ENCODE measurements around the gene CYB561D1. TPM values are rescaled to one million over a fixed set of nuclear protein-coding genes. Genes with fewer than 3 reads are reported as not detected.
"Not testable (repeated sequence)": the region's sequence is repeated elsewhere in the genome, so short reads cannot be mapped to it uniquely, and the experiment has no call there.

The CYB561D1 gene
- total and polyA plus RNA-seq, 2 of the 8 experiments (the other 6 are each of a cell fraction or from before 2014, with no cell fraction given): 3.6 to 3.8 TPM

DNA sequence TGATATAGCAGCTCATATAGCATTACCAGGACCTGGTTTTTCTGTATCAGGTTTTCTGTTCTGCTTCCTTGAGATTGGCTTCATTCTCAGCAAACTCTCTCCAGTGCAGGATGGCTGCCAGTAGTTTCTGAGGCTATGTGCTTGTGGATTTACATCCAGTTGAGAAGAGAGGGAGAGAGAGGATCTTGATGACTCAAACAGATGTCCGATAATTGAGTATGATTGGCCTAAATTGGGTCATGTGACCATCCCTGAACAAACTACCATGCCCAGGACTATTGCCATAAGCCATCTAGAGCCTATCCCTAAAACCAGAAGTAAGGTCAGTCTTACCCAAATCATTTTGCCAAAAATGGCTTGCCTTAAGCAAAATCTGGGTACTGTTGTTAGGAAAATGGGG, 49.5 kb upstream of the CYB561D1 start (continued):
- TF ChIP-seq HDAC2 (IDR thresholded peaks at IDR 0.05; ENCODE audit: borderline replicate concordance in 1 of 2, low read depth in 2 of 2, low read length in 2 of 2): no peak
- TF ChIP-seq SP1 (IDR thresholded peaks at IDR 0.05; ENCODE audit: low read depth, low read length): no peak
- TF ChIP-seq SIN3A (conservative IDR thresholded peaks at IDR 0.05 in 1 of 2, IDR thresholded peaks at IDR 0.05 in 1 of 2; ENCODE audit: low read depth in 1 of 2, low read length in 2 of 2): no peak
- no peak for TF ChIP-seq TAF1 (IDR thresholded peaks at IDR 0.05; ENCODE audit: low read depth, low read length)
- no peak for TF ChIP-seq PHF8 (conservative IDR thresholded peaks at IDR 0.05; ENCODE audit: low read depth, low read length)

DNA sequence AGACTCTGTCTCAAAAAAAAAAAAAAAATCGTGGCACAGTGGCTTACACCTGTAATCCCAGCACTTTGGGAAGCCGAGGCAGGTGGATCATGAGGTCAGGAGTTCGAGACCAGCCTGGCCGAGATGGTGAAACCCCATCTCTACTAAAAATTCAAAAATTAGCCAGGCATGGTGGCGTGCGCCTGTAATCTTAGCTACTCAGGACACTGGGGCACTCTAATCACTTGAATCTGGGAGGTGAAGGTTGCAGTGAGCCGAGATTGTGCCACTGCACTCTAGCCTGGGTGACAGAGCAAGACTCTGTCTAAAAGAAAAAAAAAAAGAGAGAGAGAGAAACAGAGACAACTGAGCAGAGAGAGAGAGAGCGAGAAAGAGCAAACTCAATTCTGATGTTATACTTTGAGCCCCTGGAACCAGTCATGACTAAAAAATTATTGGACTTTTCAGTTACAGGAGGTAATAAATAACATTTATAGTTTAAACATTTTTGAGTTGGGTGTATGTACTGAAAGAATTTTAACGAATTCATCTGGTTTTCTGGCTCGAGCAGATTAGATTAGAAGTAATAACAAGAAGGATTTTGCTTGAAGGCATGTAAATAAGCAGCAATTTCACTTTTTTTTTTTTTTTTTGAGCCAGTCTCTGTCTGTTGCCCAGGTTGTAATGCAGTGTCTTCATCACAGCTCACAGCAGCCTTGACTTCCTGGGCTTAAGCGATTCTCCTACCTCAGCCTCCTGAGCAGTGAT, 47.8 kb upstream of the CYB561D1 start:
- H3K23me2 ChIP-seq (ENCODE audit: low read depth, low read length); H4K5ac ChIP-seq (ENCODE audit: insufficient read length, low read depth, low read length); H3K9ac ChIP-seq (replicated peaks in 1 of 4; ENCODE audit: extremely low read depth in 1 of 4, low read depth in 3 of 4, low read length in 3 of 4); H3K79me2 ChIP-seq (ENCODE audit: control insufficient read depth in 1 of 2, insufficient read depth in 2 of 2, low read length in 2 of 2); H3K4me2 ChIP-seq (ENCODE audit: insufficient read depth in 1 of 2, low read depth in 2 of 2, low read length in 2 of 2); POLR2A ChIA-PET (ENCODE audit: partially characterized antibody); FAIRE-seq; H2AFZ ChIP-seq (ENCODE audit: low read length); H3K56ac ChIP-seq (replicated peaks; ENCODE audit: insufficient read length, low read depth, low read length); H2BK15ac ChIP-seq (ENCODE audit: low read length); H3K23ac ChIP-seq (ENCODE audit: insufficient read length); H2BK5ac ChIP-seq (ENCODE audit: low read depth, low read length); DNase-seq (ENCODE audit: low read depth in 1 of 2, low spot score in 2 of 2); H3K79me1 ChIP-seq (ENCODE audit: low read depth, low read length); H4K8ac ChIP-seq (ENCODE audit: extremely low read depth, insufficient read depth, low read length); H3K27ac ChIP-seq (ENCODE audit: low read depth, low read length); H3K9me3 ChIP-seq (ENCODE audit: insufficient read depth in 2 of 2, low read depth in 1 of 2, low read length in 1 of 2); H3K14ac ChIP-seq (ENCODE audit: insufficient read length); H2BK12ac ChIP-seq (ENCODE audit: low read depth, low read length); H2AK5ac ChIP-seq (ENCODE audit: low read depth, low read length); H4K91ac ChIP-seq (replicated peaks; ENCODE audit: insufficient read length, low read length); H3K4me1 ChIP-seq (replicated peaks in 1 of 4; ENCODE audit: control insufficient read depth in 3 of 4, insufficient read depth in 4 of 4, low read length in 3 of 4); H2BK20ac ChIP-seq (ENCODE audit: low read length); H2BK120ac ChIP-seq (replicated peaks; ENCODE audit: low read depth, low read length); H3K36me3 ChIP-seq (ENCODE audit: control insufficient read depth in 2 of 4, insufficient read depth in 4 of 4, low read length in 3 of 4); H3K4ac ChIP-seq (replicated peaks; ENCODE audit: insufficient read length, low read depth, low read length); H3K18ac ChIP-seq (ENCODE audit: extremely low read depth, low read length); H4K20me1 ChIP-seq (replicated peaks in 1 of 2; ENCODE audit: control insufficient read depth in 1 of 2, insufficient read depth in 2 of 2, low read length in 2 of 2); H3K27me3 ChIP-seq (replicated peaks in 1 of 4; ENCODE audit: control insufficient read depth in 3 of 4, extremely low read depth in 1 of 4, insufficient read depth in 3 of 4, low read length in 3 of 4); CTCF ChIA-PET (ENCODE audit: partially characterized antibody); H3K4me3 ChIP-seq (ENCODE audit: extremely low read depth in 1 of 4, insufficient read depth in 2 of 4, low read depth in 3 of 4, low read length in 4 of 4): not testable (repeated sequence)
- WGBS, 2 experiments (ENCODE audit: extremely low coverage in 1 of 2, insufficient coverage in 1 of 2, insufficient read length in 1 of 2, insufficient replicate concordance in 2 of 2, low coverage in 1 of 2, low lambda C conversion rate in 2 of 2, missing lambda C conversion rate in 1 of 2): 81% methylated on average over 10 of the region's 11 CpGs; no CpG with 5 or more reads in 1 of the 2 experiments

Measured in H1 (cell line).